HG03575 (cell line): Measurements from ENCODE around the gene PLCB1.

ENCODE experiments used
- ATAC-seq: cut with Tn5 transposase; IDR thresholded peaks from one replicate; pipeline ENCODE4 v1.9.1; 2021; ENCODE audit not compliant: unreplicated experiment, insufficient number of reproducible peaks, low FRiP score; ENCODE audit errors: extremely low read depth

The PLCB1 gene

DNA sequence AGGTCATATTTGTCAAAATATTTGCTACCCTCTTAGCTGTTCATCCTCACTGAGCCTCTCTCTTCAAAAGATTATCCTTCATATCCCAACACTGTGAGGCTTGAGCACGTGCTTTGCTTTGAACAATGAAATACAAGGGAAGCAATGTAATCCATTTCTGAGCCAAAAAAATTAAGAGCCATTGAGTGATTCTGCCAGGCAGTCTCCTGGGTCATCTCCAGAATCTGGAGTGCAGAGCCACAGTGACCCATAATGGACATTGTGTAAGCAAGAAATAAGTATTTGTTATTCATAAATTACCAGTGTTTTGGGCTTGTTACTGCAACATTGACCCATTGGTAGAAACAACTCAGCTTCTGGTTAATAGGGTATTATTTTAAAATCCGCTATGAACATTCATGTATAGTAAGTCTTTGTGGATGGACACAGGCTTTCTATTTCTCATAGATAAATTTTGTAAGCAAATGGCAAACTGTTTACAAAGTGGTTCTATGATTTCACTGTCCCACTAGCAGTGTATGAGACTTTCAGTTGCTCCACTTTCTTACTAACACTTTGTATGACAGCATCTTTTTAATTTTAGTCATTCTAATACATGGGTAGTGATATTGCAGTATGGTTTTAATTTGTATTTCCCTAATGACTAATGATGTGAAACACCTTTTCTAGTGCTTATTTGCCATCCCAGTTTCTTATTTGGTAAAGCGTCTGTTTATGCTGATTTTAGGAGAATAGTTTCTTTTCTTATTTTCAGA lies 358.2 kb downstream of the PLCB1 start:
- no peak for ATAC-seq

DNA sequence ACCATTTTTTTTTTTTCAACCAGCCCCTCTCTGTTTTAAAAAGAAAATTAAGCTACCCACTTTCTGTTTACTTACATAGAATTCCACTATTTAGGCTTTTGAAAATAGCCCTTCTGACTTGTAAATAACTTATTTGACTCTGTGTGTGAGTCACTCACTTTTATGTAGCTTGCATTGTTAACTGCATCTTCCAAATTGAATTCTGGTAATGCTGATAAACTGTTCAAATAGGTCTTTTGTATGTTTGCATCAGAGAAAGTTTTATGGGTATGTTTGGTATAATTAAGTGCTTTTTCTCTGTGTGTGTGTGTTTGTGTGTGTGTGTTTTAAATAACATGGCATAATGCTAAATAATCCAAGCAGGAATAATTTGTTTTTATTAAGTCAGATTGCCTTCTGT lies 360.1 kb downstream of the PLCB1 start:
- no peak for ATAC-seq

DNA sequence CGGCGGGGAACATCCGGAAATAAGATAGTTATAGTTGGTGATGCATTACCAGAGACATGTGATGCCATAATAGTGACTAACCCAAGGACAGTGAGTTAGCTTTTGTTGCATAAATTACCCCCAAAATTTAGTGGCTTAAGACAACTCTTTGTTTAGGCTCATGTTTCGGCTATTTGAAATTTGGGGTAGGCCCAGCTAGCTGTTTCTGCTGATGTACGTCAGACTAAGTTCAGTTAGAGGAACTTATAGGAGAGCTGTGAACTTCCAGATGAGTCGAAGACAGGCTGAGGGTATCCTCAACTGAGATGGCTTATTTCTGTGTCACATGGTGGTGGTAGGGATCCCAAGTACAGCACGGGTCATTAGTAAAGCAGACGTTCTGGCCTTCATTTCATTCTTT lies 366.5 kb downstream of the PLCB1 start:
- ATAC-seq, result no peak

DNA sequence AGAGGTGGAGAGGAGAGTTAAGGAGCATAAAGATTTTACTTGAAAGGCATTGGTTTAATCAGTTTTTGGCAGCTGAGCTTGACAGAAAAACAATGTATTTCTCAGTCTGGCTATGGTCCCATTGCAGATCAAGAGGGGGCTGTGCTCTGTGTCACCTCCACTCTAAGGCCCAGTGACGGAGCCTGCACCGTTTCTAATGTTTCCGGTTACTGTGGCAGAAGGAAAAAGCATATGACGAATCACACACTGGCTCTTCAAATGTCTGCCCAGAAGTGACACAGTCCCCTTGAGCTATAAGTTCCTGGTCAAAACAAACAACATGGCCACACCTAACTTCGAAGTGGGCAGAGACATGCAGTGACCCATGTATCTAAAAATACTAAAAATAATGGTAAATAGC lies 372.0 kb downstream of the PLCB1 start:
- no peak for ATAC-seq

DNA sequence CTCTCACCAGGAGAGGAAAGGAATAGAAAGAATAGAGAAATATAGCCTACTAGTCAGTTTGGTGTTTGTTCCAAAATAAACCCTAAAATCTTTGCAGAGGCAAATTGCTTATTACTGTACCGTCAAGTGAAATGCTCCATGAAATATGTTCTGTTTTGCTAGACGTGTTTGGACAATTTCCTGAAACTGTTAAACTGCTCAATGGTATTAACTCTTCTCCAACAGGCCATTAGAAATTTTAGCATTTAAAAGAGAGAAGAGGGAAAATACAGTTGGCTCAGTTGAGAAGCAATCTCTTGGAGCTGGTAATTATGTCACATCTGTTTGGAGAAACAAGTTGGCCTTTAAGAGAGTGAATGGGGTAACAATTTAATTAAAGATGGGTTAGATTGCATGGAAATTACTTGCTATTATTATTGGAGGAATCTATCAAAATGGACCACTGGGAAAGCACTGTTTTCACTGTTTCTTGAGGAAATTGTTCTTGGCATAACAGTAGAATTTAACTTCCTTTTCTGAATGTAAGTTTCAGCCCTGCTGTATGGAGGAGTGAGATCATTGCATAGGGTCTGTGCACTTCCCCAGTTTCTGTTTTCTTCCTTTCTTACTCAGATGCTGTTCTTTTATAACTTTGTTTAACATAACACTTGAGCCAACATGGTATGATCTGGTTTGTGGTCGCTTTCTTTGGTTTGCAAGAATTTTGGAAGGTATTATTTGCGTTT lies 373.6 kb downstream of the PLCB1 start:
- no peak for ATAC-seq

DNA sequence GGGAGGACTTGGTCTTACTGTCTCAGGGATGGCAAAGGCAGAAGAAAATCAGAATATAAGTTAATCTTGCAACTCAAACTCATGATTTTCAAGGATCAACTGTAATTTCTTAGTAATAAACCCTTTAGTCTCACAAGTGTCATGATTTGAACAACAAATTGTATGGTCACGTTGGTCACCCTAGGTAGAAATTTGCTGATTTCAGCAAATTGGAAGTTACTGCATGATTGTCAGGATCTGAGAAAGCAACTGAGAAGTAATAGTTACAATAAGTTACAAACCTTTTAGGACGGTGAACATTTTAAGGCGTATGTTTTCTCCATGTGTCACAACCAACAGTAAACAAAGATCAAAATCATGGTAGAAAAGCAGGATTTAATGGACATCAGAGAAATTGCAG lies 375.2 kb downstream of the PLCB1 start:
- no peak for ATAC-seq

DNA sequence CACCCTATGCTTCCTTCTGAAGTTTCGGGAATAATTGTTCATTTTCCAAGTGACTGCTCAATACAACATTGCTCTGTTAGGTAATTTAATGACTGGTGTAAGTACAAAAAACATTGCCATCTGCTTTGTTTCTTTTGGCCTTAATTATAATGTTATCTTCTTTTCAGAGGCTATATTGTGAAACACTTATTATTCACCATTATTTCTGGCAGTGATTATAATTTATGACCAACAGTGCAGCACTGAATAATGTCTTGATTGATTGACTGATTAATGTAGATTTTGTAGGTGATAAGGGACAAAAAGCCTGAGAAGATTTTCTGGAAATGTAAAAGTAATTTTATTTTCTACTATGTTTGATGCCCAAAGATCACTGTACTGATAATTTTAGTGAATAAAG lies 377.7 kb downstream of the PLCB1 start:
- ATAC-seq, result no peak

DNA sequence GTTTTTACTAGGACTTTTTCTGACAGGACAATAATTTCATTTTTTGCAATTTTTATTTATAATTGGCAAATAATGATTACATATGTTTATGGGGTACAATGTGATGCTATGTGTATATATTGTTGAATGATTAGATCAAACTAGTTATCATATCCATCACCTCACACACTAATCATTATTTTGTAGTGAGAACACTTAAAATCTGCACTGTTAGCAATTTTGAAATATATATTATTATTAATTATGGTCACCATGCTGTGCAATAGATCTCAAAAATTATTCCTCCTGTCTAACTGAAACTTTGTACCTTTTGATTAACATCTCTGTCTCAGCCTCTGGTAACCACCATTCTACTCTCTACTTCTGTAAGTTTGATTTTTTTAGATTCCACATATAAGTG lies 378.7 kb downstream of the PLCB1 start:
- ATAC-seq, result no peak

DNA sequence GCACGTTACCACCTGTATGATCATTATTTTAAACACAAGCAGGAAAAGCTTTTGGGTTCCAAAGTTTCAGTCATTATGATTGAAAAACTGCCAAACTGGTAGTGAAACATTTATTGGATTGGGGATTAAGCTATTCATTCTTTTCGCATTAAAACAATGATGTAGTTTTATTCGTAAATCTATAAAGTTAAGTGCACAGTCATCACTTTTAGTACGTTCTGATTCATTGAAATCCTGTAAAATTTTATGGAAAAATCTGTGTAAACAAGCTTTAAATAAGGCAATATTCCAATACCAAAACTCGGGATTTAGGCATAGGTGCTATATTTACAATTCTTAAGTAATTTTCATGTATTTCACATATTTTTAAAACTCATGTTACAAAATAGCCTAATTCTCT lies 379.9 kb downstream of the PLCB1 start:
- no peak for ATAC-seq

DNA sequence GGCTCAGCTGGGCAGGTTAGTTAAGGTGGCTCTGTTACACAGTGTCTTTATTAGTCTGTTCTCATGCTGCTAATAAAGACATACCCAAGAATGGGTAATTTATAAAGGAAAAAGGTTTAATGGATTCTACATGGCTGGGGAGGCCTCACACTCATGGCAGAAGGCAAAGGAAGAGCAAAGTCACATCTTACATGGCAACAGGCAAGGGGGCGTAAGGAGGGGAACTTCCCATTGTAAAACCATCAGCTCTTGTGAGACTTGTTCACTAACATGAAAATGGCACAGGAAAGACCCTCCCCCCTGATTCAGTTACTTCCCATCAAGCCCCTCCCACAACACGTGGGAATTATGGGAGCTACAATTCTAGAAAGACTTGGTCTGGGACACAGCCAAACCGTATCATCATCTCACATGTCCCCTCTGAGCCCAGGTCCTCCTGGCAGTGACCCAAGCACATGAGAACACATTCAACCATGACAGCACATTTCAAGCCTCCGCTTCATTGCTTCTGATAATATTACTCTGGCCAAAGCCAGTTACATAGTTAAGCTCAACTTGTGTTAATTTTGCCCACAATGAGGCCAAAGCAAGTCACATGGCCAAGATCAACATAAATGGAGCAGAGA lies 383.9 kb downstream of the PLCB1 start:
- no peak for ATAC-seq

DNA sequence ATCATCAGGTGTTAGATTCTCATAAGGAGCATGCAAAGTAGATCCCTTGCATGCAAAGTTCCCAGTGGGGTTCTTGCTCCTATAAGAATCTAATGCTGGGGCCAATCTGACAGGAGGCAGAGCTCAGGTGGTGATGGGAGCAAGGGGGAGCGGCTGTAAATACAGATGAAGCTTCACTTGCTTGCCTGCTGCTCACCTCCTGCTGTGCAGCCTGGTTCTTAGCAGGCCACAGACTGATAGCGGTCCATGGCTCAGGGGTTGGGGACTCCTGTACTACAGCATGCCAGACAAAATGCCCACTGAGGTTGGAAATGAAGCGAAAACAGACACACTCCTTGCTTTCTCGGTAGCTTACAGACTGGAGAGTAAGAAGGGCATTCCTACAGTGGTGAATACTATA lies 386.8 kb downstream of the PLCB1 start:
- ATAC-seq, result no peak

DNA sequence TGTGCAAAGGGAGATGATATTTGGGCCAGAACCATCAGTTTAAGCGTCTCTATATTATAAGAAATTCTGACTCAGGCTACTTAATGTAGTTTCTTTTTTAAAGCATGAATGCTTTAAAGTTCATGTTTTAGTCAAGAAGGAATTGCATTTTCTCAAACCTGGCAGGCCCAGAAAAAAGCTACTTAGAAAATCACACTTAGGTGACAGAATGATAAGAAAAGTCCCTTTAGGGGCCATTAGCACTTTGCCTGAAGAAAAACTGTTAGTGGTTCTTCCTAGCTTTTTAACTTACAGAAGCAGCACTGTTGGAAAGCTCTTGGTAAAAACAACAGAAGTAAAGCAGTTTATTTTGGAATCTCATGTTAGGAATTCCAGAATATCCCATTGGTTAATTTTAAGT lies 387.8 kb downstream of the PLCB1 start:
- ATAC-seq, result no peak

DNA sequence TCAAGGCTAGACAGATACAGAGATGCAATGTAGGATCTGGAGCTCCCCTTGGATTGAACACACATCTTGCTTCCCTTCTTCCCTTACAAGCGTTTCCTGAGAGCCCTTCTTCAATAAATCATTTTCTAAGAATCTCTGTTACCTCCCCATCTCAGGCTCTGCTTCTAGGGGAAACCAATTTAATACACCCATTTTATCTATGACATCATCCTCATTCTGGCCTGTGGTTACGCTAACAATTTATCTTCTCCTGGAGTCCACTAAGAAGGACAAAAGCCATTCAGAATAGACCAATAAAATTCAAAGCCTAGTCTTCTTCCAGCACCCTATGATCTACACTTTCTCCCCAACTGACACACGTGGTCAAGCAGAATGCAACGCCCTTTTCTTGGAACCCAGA lies 390.1 kb downstream of the PLCB1 start:
- no peak for ATAC-seq

DNA sequence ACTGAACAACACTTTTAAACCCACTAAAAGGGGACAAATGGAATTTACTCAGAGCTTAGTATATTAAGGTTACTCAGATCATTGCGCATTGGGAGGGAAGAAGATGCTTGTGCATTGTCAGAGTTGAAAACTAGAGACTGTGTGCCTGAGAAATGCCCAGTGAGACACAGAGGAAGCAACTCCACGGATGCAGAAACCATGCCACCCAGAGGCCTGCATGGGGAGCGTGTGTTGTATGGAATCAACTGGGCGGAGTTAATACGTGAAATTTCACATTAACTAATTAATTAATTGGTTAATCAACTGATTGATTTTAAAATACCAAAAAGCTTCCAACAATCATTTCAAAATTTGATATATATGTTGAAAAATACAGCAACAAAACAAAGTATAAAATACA lies 391.6 kb downstream of the PLCB1 start:
- ATAC-seq, result no peak

DNA sequence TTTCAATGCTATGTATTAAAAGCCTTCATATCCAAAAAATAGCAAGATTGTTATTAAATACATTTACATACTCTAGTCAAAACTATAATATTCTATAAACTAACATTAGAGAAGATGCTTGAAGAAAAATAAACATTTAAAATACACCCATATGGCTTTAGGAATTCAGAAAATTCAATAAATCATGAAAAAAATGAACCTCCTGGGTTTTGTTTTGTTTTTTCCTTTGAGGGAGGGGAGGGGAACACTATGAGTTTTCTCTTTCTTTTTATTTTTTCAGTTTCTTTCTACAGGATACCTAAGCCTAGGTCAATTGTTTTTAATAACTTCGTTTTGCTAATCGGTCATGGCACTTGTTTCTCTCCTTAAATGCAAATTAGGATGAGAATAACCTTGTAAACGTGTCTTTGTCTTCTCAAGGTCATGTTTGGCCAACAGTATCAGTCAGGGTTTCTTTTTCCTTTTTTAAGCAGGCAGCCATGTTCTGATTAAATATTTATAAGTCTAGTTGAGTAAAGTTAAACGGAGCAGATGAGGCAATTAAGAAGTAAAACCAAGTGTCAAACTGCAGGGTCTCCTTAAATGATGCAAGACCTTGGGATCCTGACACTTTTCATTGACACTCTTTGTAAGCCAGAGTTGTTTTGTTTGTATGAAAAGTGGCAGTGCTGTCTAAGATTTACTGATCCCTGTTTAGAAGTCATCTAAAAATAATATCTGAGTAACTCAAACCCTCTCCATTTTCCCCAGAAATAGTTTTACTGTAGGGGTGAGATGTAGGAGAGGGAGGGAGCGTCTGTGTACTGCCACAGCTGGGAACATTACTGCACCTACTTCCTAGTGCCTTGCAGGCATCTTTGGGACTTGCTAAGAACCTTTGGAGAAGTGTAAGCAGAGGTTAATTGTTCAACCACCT lies 392.3 kb downstream of the PLCB1 start:
- ATAC-seq, result no peak

DNA sequence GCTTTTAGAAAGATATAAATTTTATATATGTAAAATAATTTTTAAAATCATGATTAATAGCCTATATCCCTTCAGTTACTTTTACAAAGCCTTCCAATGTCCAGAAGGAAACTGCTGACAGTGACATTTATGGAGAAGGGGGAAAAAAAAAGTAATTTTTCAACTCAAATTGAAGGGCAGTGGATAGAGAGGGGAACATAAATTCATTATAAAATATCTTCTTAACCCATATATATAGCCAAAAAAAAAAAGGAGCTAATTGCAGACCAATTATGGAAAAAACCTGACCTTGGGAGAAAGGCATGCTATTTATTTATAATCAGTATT lies 392.9 kb downstream of the PLCB1 start:
- ATAC-seq, result no peak

DNA sequence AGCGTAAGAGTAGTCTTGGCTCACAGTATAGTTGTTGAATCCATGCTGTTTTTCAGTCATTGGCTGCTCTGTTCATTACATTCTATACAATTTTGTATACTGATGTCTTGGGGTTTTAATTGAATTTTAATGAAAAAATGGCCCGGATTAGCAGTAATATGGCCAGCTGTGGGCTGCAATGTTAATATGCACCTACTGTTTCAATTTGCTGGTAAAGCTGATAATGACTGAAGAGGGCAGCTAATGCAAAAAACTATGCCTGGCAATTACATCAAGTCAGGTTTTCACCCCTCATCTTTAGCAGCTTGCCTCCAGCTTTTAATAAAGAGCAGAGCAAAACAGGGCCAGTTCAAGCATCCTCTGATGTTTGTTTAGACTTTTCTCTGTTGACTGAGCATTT lies 394.5 kb downstream of the PLCB1 start:
- no peak for ATAC-seq

DNA sequence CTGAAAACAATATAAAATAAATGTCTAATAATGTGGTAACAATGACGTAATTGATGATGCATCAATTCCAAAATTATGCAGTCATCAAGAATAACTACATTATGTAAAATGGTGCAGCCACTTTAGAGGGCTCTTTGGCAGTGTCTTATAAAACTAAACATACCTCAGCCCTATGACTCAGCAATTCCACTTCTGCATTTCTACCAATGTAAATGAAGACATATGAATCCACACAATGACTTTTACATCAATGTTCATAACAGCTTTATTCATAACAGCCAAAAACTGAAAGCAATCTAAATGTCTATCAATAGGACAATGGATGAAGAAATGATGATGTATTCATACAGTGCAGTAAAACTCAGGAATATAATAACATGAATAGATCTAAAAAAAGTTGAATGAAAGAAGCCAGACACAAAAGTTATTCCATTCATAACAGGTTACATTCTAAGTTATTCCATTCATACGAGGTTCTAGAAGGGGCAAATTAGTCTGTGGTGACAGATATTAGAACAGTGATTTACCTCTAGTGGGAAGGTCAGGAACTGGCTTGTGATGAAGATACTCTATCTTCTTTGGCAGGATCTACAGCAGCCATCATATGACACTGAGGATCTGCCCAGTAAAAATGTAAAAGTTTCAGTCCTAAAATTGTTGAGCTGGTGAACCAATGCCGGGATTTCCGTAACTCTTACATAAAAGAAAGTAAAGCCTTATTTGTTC lies 396.1 kb downstream of the PLCB1 start:
- ATAC-seq, result no peak

DNA sequence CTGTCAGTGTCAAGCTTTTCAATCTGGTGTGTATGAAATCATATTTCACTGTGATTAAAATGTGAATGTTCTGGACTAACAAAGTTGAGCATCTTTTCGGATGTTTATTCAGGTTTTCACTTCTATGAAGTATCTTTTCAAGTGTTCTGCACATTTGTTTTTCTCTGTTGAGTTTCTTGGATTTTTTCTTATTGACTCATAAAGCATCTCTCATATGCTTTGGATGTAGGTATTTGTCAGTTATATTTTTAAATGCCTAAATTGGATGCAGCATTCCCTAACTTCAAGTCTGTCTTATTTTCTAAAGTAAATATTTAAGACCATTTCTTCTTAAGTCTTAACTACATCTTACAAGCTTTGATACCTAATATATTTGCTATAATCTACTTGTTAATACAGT lies 398.0 kb downstream of the PLCB1 start:
- no peak for ATAC-seq
